Tibial nerve (tissue), 4 donors: ENCODE data around the gene AGL. TPM values are rescaled to one million over a fixed set of nuclear protein-coding genes. Genes with fewer than 3 reads are reported as not detected.

ENCODE experiments used
- DNase-seq, 2 donors: peaks; one replicate each; pipeline ENCODE4 v3.0.0-alpha.2; 2019; ENCODE audit warnings: low spot score in 2 of 2
- H3K27ac ChIP-seq, 4 donors: fragments of 200-600 bp; sonication (generic) in 3 of 4; one replicate each; pipeline ENCODE4 v1.5.1; 2017 to 2019; ENCODE audit warnings: mild to moderate bottlenecking in 1 of 4
- H3K27me3 ChIP-seq, 2 donors: fragments of 200-600 bp; sonication (generic) in 1 of 2; one replicate each; pipeline versions ENCODE4 v1.5.1 to v1.6.0; 2017 to 2019
- H3K36me3 ChIP-seq, 3 donors: fragments of 200-600 bp; sonication (generic); one replicate each; pipeline ENCODE4 v1.5.1; 2018 to 2019
- H3K4me1 ChIP-seq, 4 donors: fragments of 200-600 bp; sonication (generic) in 3 of 4; one replicate each; pipeline ENCODE4 v1.5.1; 2017 to 2019
- H3K4me3 ChIP-seq, 4 donors: fragments of 200-600 bp; sonication (generic) in 3 of 4; one replicate each; pipeline ENCODE4 v1.5.1; 2017 to 2019; ENCODE audit warnings: mild to moderate bottlenecking in 1 of 4, moderate library complexity in 1 of 4
- H3K9me3 ChIP-seq, 4 donors: fragments of 200-600 bp; sonication (generic) in 3 of 4; one replicate each; pipeline ENCODE4 v1.5.1; 2017 to 2019
- CTCF ChIP-seq, 5 experiments: fragments of 200-600 bp in 3 of 5; fragments of 450-650 bp in 2 of 5; sonication (generic) in 3 of 5; IDR thresholded peaks; one replicate each; pipeline ENCODE4 v1.5.1; 2016 to 2019; ENCODE audit warnings: antibody characterized with exemption in 5 of 5, mild to moderate bottlenecking in 3 of 5, moderate library complexity in 2 of 5
- EP300 ChIP-seq, 2 donors: sonication (generic); formaldehyde crosslinking; IDR thresholded peaks; one replicate each; pipeline ENCODE4 v1.6.1; 2017; ENCODE audit warnings: antibody characterized with exemption in 2 of 2, mild to moderate bottlenecking in 1 of 2
- POLR2A ChIP-seq, 2 donors: fragments of 450-650 bp; IDR thresholded peaks; one replicate each; pipeline ENCODE4 v1.6.1; 2017; ENCODE audit warnings: antibody characterized with exemption in 2 of 2, mild to moderate bottlenecking in 2 of 2, moderate library complexity in 2 of 2
- WGBS, 2 donors: methylation state at CpG; one replicate each; pipeline ENCODE4 v1.1.5; 2018; 5-methylcytosine and 5-hydroxymethylcytosine counted together
- total RNA-seq, 4 donors: library from RNA; depleted of rRNA; stranded (reverse); fragments of >200 nt; gene quantifications; one replicate each; pipeline ENCODE4 v1.1.0, GENCODE V29; 2016

Gene AGL
- total RNA-seq, 4 donors from 2014 or later = 12.4 to 18.6 (median 13.9) TPM

- no peak overlapping the region for H3K4me3 ChIP-seq
- no peaks in the 10 kb centered on the region for H3K4me1 ChIP-seq
- peaks cover 0 to 52% (median 0%) of the 10 kb centered on the region in 3 donors for H3K36me3 ChIP-seq
- H3K27ac ChIP-seq = no peak overlapping the region
- no peaks in the 10 kb centered on the region for H3K27me3 ChIP-seq
- WGBS, 2 donors = 88 to 91% methylated on average over 4 of the region's 4 CpGs
- no peak for DNase-seq
- TF ChIP-seq CTCF (IDR thresholded peaks at IDR 0.05) (no peak), POLR2A (IDR thresholded peaks at IDR 0.05) (no peak), EP300 (IDR thresholded peaks at IDR 0.05) (no peak)
- H3K9me3 ChIP-seq = no peaks in the 10 kb centered on the region
These were observed 10.5 kb downstream of the AGL start for GRCh38 chr1:99860703-99861102.

GRCh38 chr1:99867682-99868081 lies 17.5 kb downstream of the AGL start:
- WGBS, 2 donors = 96 to 98% methylated on average over 6 of the region's 6 CpGs
- H3K4me1 ChIP-seq = no peaks in the 10 kb centered on the region
- no peak overlapping the region for H3K27ac ChIP-seq
- H3K27me3 ChIP-seq = no peaks in the 10 kb centered on the region
- TF ChIP-seq EP300 (IDR thresholded peaks at IDR 0.05) (no peak), POLR2A (IDR thresholded peaks at IDR 0.05) (no peak), CTCF (IDR thresholded peaks at IDR 0.05) (no peak)
- H3K36me3 ChIP-seq = peaks cover 0 to 42% (median 2%) of the 10 kb centered on the region in 3 donors
- DNase-seq = no peak
- no peak overlapping the region for H3K4me3 ChIP-seq
- H3K9me3 ChIP-seq = no peaks in the 10 kb centered on the region

GRCh38 chr1:99869304-99869703 lies 19.1 kb downstream of the AGL start:
- DNase-seq = no peak
- no peaks in the 10 kb centered on the region for H3K9me3 ChIP-seq
- H3K36me3 ChIP-seq = peaks cover 0 to 27% (median 2%) of the 10 kb centered on the region in 3 donors
- no peak overlapping the region for H3K4me3 ChIP-seq
- no peaks in the 10 kb centered on the region for H3K27me3 ChIP-seq
- H3K4me1 ChIP-seq = no peaks in the 10 kb centered on the region
- TF ChIP-seq POLR2A (IDR thresholded peaks at IDR 0.05) (no peak), CTCF (IDR thresholded peaks at IDR 0.05) (no peak), EP300 (IDR thresholded peaks at IDR 0.05) (no peak)
- no peak overlapping the region for H3K27ac ChIP-seq

GRCh38 chr1:99869723-99870122 lies 19.6 kb downstream of the AGL start:
- Histone ChIP-seq H3K4me3 (no peak overlapping the region), H3K27ac (no peak overlapping the region), H3K4me1 (no peaks in the 10 kb centered on the region), H3K36me3 (peaks cover 0 to 23% (median 2%) of the 10 kb centered on the region in 3 donors), H3K9me3 (no peaks in the 10 kb centered on the region), H3K27me3 (no peaks in the 10 kb centered on the region)
- 85% methylated on average over 6 of the region's 6 CpGs for WGBS, 2 donors
- DNase-seq = no peak
- no peak for TF ChIP-seq CTCF (IDR thresholded peaks at IDR 0.05)
- TF ChIP-seq POLR2A (IDR thresholded peaks at IDR 0.05) = no peak
- no peak for TF ChIP-seq EP300 (IDR thresholded peaks at IDR 0.05)

- 92 to 93% methylated on average over 1 of the region's 1 CpG for WGBS, 2 donors
- Histone ChIP-seq H3K36me3 (peaks cover 0 to 39% (median 2%) of the 10 kb centered on the region in 3 donors), H3K4me1 (no peaks in the 10 kb centered on the region), H3K27ac (no peak overlapping the region), H3K9me3 (no peaks in the 10 kb centered on the region), H3K27me3 (no peaks in the 10 kb centered on the region), H3K4me3 (no peak overlapping the region)
- TF ChIP-seq EP300 (IDR thresholded peaks at IDR 0.05) (no peak), POLR2A (IDR thresholded peaks at IDR 0.05) (no peak), CTCF (IDR thresholded peaks at IDR 0.05) (no peak)
- DNase-seq = no peak
These were observed 21.9 kb downstream of the AGL start for GRCh38 chr1:99872063-99872462.
